ENCODE measurements around the gene RPTOR.

The RPTOR gene

GRCh38 chr17:80936723-80937122 is 392.1 kb downstream of the RPTOR start:
- DNase-seq: no peak

- no peak for DNase-seq
These were observed 393.1 kb downstream of the RPTOR start for GRCh38 chr17:80937462-80938381.

- peak in 1 of 56 donors; percentile 12 for DNase-seq
These were observed 393.9 kb downstream of the RPTOR start for GRCh38 chr17:80938556-80938955.

- DNase-seq: no peak
These were observed 394.8 kb downstream of the RPTOR start for GRCh38 chr17:80939151-80940145.

GRCh38 chr17:80940171-80941123 is 395.8 kb downstream of the RPTOR start:
- no peak for DNase-seq

- no peak for DNase-seq
These were observed 396.5 kb downstream of the RPTOR start for GRCh38 chr17:80941171-80941570.

GRCh38 chr17:80941743-80942422 is 397.2 kb downstream of the RPTOR start:
- peak in 14 of 56 donors; percentile 8 to 51 (median 30) for DNase-seq

- peak in 52 of 56 donors; percentile 12 to 87 (median 66) for DNase-seq
These were observed 398.0 kb downstream of the RPTOR start for GRCh38 chr17:80942423-80943345.

- no peak for DNase-seq
These were observed 398.9 kb downstream of the RPTOR start for GRCh38 chr17:80943346-80944145.

- no peak for DNase-seq
These were observed 399.7 kb downstream of the RPTOR start for GRCh38 chr17:80944326-80944725.

- DNase-seq: no peak
These were observed 401.1 kb downstream of the RPTOR start for GRCh38 chr17:80945736-80946135.

- DNase-seq: no peak
These were observed 401.8 kb downstream of the RPTOR start for GRCh38 chr17:80946449-80946848.

GRCh38 chr17:80947200-80947940 is 402.7 kb downstream of the RPTOR start:
- no peak for DNase-seq

GRCh38 chr17:80948019-80948975 is 403.7 kb downstream of the RPTOR start:
- DNase-seq: peak in 1 of 56 donors; percentile 40

GRCh38 chr17:80948976-80949450 is 404.4 kb downstream of the RPTOR start:
- no peak for DNase-seq
